Daoy (cell line): ENCODE measurements around the gene ELOVL1. TPM values are rescaled to one million over a fixed set of nuclear protein-coding genes. Genes with fewer than 3 reads are reported as not detected.

Source experiments
- DNase-seq: peaks from one replicate; pipeline ENCODE4 v3.0.0-alpha.2; 2015; ENCODE audit warnings: low read depth
- total RNA-seq: library from RNA; depleted of rRNA; stranded (reverse); fragments of >200 nt; shearing (Covaris generic); gene quantifications from 2 replicates; pipeline ENCODE4 v1.2.3, GENCODE V29; 2014; rRNA removed

Gene ELOVL1
- total RNA-seq, 1 experiment from 2014 or later = 42.6 TPM

DNA sequence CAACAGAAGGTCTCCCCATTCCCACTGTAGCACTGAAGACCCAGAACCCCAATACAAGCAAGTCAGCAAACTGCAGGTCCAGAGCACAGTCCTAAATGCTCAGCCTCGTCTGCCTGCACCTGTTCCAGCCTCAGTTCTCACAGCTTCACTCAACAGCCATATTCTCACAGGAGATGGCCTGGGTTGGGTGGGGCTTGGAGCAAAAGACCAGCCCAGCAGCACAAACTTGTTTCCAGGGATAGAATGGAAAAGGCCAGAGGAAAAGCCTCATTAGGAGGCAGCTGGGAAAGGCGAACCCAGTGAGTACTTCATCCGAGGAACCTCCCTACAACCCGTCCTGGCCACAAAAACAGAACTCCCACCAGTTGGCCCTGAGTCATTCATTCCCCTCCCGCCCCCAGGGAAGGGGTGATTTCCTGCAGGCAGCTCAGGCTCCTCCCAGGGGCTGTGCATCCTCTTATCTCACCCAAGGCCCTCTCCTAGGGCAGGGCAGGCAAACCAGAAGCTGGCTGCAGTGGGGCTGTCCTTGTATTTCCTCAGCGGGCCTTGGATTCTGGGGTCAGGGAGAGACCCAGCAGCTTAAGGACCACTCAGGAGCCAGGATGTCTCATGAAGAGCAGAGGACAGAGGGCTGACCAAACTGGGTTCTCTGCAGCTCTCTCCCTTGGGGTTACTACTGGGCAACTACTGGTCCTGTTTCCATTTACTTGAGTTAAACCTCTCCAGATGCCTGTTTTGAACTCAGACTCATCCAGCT is 37.6 kb downstream of the ELOVL1 start:
- DNase-seq = peak; percentile 95

GRCh38 chr1:43327549-43328292 is 40.1 kb downstream of the ELOVL1 start:
- DNase-seq = no peak

- DNase-seq = no peak
Measured at GRCh38 chr1:43325381-43325780, 42.4 kb downstream of the ELOVL1 start.

- no peak for DNase-seq
Measured at GRCh38 chr1:43324810-43325209, 43.0 kb downstream of the ELOVL1 start.

DNA sequence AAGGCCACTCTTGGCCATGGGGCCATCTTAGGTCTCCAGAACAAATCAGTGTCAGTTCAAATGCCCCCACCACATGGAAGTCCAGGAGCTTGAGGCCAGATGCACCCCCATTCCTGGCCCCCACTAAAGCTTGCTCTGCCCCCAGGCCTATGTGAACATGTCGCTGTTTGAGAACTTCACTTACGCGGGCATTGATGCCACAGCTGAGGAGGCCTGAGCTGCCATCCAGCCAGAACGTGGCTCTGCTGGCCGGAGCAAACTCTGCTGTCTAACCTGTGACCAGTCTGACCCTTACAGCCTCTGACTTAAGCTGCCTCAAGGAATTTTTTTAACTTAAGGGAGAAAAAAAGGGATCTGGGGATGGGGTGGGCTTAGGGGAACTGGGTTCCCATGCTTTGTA is 45.3 kb downstream of the ELOVL1 start:
- no peak for DNase-seq

GRCh38 chr1:43321331-43321891 is 46.4 kb downstream of the ELOVL1 start:
- no peak for DNase-seq

- DNase-seq = no peak
Measured at GRCh38 chr1:43319766-43320165, 48.0 kb downstream of the ELOVL1 start.

DNA sequence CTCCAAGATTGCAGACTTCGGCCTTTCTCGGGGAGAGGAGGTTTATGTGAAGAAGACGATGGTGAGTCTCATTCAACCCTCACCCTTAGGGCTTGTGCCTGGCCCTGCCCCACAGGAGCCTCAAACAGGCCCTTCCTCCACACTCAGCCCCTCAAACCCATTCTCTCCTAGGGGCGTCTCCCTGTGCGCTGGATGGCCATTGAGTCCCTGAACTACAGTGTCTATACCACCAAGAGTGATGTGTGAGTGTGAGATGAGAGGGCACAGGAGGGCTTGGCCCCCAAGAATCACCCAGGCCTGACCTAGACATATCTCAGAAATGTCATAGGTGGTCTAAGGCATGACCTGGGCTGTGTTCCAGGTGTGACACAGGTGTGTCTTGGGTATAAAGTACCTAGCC is 48.5 kb downstream of the ELOVL1 start:
- no peak for DNase-seq

GRCh38 chr1:43318831-43319230 is 49.0 kb downstream of the ELOVL1 start:
- no peak for DNase-seq

DNA sequence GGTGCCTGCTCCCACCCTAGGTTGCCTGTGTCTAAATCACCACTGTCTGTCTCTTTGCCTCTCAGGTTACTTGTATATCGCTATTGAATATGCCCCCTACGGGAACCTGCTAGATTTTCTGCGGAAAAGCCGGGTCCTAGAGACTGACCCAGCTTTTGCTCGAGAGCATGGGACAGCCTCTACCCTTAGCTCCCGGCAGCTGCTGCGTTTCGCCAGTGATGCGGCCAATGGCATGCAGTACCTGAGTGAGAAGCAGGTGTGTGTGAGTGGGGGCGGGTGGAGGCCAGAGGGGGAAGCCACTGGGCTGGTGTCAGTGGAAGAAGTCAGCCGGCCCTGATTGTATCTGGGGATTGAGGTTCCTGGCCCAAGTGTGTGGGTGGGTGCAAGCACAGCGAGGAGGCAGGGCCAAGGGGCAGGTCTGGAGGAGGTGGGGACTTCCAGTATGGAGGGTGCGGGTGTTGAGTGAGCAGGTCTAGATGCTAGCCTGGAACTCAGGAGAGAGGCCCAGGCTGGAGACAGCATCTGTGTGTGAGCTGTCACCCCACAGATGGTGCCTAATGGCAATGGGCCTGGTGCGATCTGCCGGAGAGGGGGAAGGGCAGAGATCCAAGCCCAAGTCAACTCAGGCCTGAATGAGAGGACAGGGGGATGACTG is 49.9 kb downstream of the ELOVL1 start:
- no peak for DNase-seq

GRCh38 chr1:43316738-43317520 is 50.9 kb downstream of the ELOVL1 start:
- DNase-seq = no peak

DNA sequence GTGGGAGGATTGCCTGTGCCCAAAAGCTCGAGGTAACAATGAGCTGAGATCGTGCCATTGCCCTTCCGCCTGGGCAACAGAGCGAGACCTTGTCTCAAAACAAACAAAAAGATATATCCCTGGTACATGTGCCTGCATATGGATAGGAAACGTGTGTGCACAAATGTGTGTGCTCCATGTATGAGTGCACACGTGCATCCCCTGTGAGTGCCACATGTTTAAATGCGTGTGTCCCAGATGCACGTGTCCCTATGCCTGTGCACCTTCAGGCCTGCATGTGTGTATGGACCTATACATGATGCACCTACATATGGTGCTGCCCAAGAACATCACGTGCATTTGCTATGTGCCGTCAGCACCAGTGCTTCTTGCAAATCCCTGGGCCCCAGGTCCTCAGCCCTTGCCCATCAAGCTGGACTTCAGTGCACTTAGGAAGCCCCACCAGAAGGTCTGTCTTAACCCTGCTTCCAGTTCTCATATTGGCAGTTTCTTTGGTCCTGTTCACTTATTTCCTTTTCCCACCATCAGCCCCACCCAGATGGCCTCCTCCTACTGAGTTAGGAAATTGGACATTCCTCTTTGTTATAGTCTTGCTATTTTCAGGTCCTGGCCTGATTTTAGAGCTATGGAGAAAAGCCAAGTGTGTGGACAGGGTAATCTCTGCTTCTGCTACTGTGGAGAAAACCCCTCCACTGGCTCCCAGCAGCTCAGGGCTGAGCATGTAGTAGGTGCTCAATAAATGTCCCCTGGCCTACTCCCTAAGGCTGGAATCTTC is 51.7 kb downstream of the ELOVL1 start:
- no peak for DNase-seq

DNA sequence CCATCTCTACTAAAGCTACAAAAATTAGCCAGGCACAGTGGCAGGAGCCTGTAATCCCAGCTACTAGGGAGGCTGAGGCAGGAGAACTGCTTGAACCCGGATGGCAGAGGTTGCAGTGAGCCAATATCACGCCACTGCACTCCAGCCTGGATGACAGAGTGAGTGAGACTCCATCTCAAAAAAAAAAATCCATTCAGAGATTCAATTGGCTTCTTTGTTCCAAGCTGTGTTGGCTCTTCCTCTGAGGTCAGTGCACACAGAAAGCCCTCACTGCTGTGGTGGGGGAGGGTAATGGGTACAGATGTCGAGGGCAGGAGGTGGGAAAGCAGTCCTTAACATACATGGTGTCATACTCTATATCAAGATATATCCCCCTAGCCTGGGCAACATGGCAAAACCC is 52.3 kb downstream of the ELOVL1 start:
- no peak for DNase-seq

DNA sequence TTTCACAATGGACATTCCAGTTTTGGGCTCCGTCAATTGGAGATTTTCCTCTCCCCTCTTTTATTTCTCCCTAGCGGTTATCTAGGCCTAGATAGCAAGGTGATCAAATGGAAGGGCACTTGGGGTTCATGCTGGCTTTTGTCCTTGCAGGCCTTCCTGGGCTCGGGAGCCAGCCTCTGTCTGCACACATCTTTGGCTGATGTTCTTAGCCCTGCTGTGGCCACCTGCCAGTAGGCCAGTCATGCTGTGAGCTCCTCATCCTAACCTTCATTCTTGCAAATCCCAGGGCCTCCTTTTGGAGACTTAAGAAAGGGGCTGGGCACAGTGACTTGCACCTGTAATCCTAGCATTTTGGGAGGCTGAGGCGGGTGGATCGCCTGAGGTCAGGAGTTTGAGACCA is 53.6 kb downstream of the ELOVL1 start:
- DNase-seq = no peak

GRCh38 chr1:43313771-43314170 is 54.0 kb downstream of the ELOVL1 start:
- DNase-seq = no peak

Other genes with a start within 250 kb of the ELOVL1 start
- 464 and 610 TPM in 2 replicates for gene EBNA1BP2, start 195.7 kb downstream of the ELOVL1 start, total RNA-seq
- gene CFAP57, start 195.7 kb downstream of the ELOVL1 start, total RNA-seq = 0.51 TPM in 1 of 2 replicates, not detected in the other
- gene TMEM125, start 98.0 kb downstream of the ELOVL1 start, total RNA-seq = not detected in 2 replicates
- not detected in 2 replicates for gene C1orf210, start 82.4 kb downstream of the ELOVL1 start, total RNA-seq
- gene TIE1, start 67.0 kb downstream of the ELOVL1 start, total RNA-seq = 37.1 and 50.3 TPM in 2 replicates
- gene MPL, start 30.2 kb downstream of the ELOVL1 start, total RNA-seq = 0.06 and 0.11 TPM in 2 replicates
- 331 and 356 TPM in 2 replicates for gene CDC20, start 9.0 kb downstream of the ELOVL1 start, total RNA-seq
- 95.8 and 101 TPM in 2 replicates for gene MED8, start 21.8 kb upstream of the ELOVL1 start, total RNA-seq
- gene SZT2, start 21.9 kb upstream of the ELOVL1 start, total RNA-seq = 10.6 and 16.7 TPM in 2 replicates
- 30.3 and 38.7 TPM in 2 replicates for gene HYI, start 85.9 kb upstream of the ELOVL1 start, total RNA-seq
- 21.4 and 29.4 TPM in 2 replicates for gene PTPRF, start 162.9 kb upstream of the ELOVL1 start, total RNA-seq